Measurements from ENCODE around the gene GLRX3.

Gene GLRX3

DNA sequence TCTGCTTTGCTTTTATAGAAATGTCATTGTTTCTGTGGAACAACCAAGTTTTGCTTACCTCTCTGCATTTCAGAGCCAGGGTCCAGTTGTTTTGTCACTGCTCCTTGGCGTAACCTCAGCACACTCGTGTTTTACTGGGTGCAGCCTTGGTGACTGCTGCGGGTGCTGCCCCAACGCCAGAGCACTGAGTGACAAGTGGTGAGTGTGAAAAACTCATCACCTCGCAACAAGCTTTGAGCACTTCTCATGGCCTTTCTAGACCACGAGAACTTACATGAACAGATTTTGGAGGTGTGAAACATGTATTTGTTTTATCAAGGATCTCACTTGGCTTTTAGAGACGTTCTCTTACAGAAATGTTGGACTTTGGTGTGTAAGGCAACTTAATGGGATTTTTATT lies 31.0 kb downstream of the GLRX3 start:
- Mint-ChIP-seq H3K4me1 (peaks cover 52% of the 10 kb centered on the region), H3K27me3 (no peaks in the 10 kb centered on the region), H3K4me3 (no peak overlapping the region), H3K27ac (no peak overlapping the region), H3K36me3 (peaks cover 17% of the 10 kb centered on the region), H3K9me3 (no peaks in the 10 kb centered on the region)

DNA sequence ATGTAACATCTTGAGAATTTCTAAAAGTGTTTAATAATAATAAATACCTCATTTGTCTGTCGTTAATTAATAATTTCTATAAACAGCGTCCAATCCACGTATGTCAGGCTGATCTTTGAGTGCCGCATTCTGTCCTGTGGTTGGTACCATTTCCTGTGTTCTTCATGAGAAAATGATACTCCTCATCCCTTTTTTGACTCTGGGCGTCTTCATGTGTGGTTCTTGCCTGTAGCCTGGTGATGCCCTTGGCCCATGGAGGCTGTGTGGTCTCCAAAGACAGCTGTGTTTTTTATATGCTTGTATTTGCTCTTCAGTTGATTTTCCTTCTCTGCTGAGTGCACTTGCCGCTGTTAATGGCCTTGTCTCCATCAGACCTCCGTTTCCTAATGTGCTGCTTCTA lies 31.5 kb downstream of the GLRX3 start:
- Mint-ChIP-seq H3K4me1 (peaks cover 52% of the 10 kb centered on the region), H3K27me3 (no peaks in the 10 kb centered on the region), H3K4me3 (no peak overlapping the region), H3K36me3 (peaks cover 16% of the 10 kb centered on the region), H3K9me3 (no peaks in the 10 kb centered on the region), H3K27ac (no peak overlapping the region)

DNA sequence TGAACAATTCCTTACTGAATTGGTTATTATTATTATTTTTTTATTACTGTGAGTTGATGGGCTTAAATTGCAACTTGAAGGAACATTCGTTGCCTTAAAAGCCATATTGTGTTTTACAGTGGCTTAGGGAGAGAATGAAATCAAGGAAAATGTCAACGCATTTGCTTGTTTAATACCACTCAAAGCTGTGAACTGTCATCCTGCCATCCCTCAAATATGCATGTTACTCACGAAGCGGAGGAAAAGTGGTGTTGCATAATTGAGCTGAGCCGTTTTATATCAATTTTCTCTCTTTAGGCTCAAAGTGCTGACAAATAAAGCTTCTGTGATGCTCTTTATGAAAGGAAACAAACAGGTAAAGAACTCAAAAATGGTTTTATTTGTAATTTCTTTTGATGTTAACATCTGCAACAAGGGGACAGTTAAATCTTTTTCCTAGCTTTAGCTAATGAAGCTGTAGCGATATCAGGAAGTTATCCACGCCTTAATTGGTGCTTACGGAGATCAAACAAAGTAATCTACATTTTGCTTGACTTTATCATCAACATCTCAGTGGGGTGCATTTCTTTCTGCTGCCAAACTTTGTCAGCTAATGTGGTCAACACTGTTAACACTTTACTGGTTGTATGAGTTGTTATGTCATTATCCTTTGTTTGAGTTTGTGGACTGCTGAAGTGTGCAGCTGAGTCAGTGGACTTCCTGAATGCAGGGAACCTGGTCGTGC lies 33.1 kb downstream of the GLRX3 start:
- Mint-ChIP-seq H3K4me3 (no peak overlapping the region), H3K4me1 (peaks cover 66% of the 10 kb centered on the region), H3K9me3 (no peaks in the 10 kb centered on the region), H3K27me3 (no peaks in the 10 kb centered on the region), H3K27ac (no peak overlapping the region), H3K36me3 (peaks cover 18% of the 10 kb centered on the region)

DNA sequence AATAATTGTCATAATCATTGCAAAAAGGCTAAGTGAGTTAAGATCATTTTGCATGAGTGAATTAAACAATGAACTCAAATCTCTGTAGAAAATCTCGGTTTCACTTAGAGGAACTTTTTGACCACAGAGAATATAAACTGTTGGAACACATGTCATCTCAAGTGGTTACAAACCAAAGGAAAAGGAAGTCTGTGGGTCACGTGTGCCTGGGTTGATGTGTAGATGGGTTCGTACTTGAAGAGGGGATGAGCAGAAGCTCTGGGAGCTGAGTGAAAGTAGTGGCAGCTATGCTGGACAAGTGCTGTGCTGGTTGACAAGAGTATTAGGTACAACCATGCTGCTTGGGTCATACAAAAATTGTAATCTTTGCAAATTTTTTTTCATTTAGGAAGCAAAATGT lies 35.0 kb downstream of the GLRX3 start:
- Mint-ChIP-seq H3K36me3 (peaks cover 18% of the 10 kb centered on the region), H3K4me1 (peaks cover 79% of the 10 kb centered on the region), H3K4me3 (peak overlapping the region; percentile 6), H3K9me3 (no peaks in the 10 kb centered on the region), H3K27me3 (no peaks in the 10 kb centered on the region), H3K27ac (peak overlapping the region; percentile 69)

DNA sequence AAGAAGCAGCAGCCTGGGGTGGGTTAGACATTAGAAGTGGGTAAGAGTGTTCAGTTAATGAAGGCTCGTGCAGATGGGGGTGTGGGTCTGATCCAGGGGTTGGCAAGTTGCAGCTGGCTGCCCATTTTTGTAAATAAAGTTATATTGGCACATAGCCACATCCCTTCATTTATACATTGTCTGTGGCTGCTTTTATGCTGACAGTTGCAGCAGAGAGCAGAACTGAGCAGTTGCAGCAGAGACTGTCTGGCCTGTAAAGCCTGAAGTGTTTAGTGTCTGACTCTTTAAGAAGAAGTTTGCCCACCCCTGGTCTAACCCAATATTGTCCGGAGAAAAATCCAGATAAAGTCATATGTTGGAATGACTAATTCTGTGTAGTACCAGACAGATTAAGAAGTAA lies 38.1 kb downstream of the GLRX3 start:
- no peaks in the 10 kb centered on the region for H3K9me3 Mint-ChIP-seq
- H3K36me3 Mint-ChIP-seq: peaks cover 18% of the 10 kb centered on the region
- no peak overlapping the region for H3K4me3 Mint-ChIP-seq
- H3K27ac Mint-ChIP-seq: no peak overlapping the region
- no peaks in the 10 kb centered on the region for H3K27me3 Mint-ChIP-seq
- peaks cover 56% of the 10 kb centered on the region for H3K4me1 Mint-ChIP-seq

DNA sequence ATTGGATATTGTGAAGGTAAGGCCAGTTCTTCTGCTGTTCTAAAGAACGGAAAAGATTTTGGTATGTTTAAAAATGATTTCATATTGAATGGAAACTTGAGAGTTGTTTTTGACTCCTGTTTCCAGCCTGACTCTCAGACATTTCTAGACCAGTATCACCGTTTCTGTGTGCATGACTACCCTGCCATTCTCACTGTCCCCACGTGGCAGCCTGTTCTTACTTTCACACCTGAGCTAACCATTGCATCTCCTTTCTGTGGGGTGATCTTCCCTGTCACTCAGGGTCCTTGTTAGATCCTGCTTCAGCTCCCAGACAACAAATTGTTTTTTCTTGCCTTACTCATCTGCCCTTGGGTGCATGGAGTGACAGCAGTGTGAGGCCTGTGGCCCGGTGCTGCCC lies 38.9 kb downstream of the GLRX3 start:
- Mint-ChIP-seq H3K36me3 (peaks cover 16% of the 10 kb centered on the region), H3K4me3 (no peak overlapping the region), H3K9me3 (no peaks in the 10 kb centered on the region), H3K27ac (no peak overlapping the region), H3K27me3 (no peaks in the 10 kb centered on the region), H3K4me1 (peaks cover 53% of the 10 kb centered on the region)

DNA sequence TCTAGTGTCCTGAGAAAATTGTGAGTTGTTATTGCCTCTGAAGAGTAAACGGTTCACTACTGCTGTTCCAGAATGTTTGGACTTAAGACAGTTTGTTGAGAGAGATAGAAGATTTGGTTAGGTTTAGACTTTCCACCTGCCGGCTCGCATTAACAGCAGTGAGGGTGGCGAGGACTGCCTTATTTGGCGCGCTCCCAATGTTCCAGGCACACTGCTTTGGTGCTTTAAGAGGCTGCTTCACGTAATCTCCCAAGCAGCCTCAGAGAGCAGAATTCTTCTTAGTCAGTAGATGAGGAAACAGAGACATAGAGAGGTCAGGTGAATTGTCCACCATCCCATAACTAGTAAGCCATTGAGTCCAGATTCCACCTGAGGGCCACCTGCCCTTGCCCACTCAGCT lies 41.1 kb downstream of the GLRX3 start:
- Mint-ChIP-seq H3K27ac (no peak overlapping the region), H3K36me3 (peaks cover 13% of the 10 kb centered on the region), H3K9me3 (no peaks in the 10 kb centered on the region), H3K4me1 (peaks cover 32% of the 10 kb centered on the region), H3K4me3 (no peak overlapping the region), H3K27me3 (no peaks in the 10 kb centered on the region)

DNA sequence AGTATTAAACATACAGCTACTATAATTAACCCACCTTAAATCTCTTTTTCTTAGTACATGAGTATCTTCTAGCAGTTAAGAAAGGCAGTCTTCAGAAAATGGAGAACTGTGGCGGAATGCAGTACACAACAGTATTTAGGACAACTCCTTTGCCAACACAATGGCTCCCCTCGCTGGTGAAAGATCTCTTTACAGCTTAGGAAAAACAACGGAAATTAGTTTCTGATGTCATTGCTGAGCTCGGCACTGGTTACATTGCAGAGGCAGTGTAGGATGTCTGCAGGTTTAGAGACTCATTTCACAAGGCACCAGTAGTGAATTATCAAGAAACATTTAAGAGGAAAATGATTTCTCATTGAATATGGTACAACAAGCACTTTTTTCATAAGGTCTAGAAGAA lies 43.4 kb downstream of the GLRX3 start:
- peaks cover 11% of the 10 kb centered on the region for H3K36me3 Mint-ChIP-seq

DNA sequence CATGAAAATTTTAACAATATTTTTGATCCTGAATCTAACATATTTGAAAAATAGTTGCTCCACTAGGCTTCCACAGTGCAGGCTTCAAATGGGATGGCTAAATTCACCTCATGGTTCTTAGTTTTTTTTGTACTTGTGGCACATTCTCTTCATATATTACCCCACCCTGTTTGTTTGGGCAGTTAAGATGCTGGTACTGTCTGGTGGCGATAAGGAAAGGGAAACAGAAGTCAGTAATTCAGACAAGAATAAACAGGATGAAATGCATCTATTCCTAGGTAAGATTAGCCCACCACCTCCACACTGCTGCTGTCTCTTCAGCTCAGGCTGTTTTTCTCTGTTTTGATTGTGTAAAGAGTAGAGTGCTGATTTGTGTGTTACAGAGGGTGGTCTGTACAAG lies 44.2 kb downstream of the GLRX3 start:
- H3K4me3 Mint-ChIP-seq: no peak overlapping the region
- H3K27me3 Mint-ChIP-seq: no peaks in the 10 kb centered on the region
- no peak overlapping the region for H3K27ac Mint-ChIP-seq
- no peaks in the 10 kb centered on the region for H3K9me3 Mint-ChIP-seq
- H3K36me3 Mint-ChIP-seq: peaks cover 16% of the 10 kb centered on the region
- H3K4me1 Mint-ChIP-seq: peaks cover 7% of the 10 kb centered on the region

More for the DNA sequence above, 43.4 kb downstream of the GLRX3 start:
- Mint-ChIP-seq H3K27ac (peak overlapping the region; percentile 51), H3K4me3 (no peak overlapping the region), H3K27me3 (no peaks in the 10 kb centered on the region), H3K9me3 (no peaks in the 10 kb centered on the region), H3K4me1 (peaks cover 14% of the 10 kb centered on the region)

DNA sequence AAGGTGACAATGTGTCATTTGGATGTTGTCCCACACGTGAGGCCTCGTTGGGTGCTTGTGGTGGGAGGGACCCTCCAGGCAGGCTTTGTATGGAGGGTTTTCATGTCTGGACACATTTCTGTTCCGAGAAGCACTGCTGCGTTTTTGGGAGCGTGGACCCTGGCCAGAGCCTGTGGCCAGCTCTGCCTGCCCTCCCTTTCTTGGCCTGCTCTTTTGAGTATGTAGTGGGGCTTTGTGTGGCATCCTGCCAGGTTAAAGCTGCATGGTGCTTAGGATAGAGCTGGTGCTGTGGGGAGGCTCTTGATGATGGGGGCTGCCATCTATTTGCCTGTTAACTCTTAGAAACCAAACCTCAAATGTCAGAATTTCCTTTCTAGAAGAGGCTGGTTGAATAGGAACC lies 45.7 kb downstream of the GLRX3 start:
- H3K4me1 Mint-ChIP-seq: peaks cover 4% of the 10 kb centered on the region
- H3K36me3 Mint-ChIP-seq: peaks cover 19% of the 10 kb centered on the region
- H3K27ac Mint-ChIP-seq: no peak overlapping the region
- H3K4me3 Mint-ChIP-seq: no peak overlapping the region
- no peaks in the 10 kb centered on the region for H3K9me3 Mint-ChIP-seq
- no peaks in the 10 kb centered on the region for H3K27me3 Mint-ChIP-seq

DNA sequence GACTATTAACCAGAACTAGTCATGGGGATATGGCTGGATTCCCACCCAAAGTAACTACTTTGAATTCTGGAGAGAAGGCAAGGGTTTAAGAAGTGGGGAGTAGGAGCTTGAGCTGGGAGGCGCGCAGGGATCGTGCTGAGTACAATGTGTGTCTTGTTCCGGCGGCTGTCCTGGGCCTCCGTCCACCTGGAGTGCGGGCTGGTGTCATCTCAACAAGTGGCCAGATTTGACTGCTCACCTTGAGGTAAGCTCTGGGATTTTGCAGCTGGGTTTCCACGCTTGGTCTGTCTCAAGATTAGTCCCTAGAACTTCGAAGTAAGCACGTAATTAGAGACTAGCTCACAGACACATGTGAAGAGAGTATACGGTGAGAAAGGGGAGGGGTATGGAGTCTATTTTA lies 49.4 kb downstream of the GLRX3 start:
- Mint-ChIP-seq H3K27me3 (no peaks in the 10 kb centered on the region), H3K4me1 (no peaks in the 10 kb centered on the region), H3K4me3 (no peak overlapping the region), H3K9me3 (no peaks in the 10 kb centered on the region), H3K36me3 (peaks cover 9% of the 10 kb centered on the region), H3K27ac (no peak overlapping the region)

DNA sequence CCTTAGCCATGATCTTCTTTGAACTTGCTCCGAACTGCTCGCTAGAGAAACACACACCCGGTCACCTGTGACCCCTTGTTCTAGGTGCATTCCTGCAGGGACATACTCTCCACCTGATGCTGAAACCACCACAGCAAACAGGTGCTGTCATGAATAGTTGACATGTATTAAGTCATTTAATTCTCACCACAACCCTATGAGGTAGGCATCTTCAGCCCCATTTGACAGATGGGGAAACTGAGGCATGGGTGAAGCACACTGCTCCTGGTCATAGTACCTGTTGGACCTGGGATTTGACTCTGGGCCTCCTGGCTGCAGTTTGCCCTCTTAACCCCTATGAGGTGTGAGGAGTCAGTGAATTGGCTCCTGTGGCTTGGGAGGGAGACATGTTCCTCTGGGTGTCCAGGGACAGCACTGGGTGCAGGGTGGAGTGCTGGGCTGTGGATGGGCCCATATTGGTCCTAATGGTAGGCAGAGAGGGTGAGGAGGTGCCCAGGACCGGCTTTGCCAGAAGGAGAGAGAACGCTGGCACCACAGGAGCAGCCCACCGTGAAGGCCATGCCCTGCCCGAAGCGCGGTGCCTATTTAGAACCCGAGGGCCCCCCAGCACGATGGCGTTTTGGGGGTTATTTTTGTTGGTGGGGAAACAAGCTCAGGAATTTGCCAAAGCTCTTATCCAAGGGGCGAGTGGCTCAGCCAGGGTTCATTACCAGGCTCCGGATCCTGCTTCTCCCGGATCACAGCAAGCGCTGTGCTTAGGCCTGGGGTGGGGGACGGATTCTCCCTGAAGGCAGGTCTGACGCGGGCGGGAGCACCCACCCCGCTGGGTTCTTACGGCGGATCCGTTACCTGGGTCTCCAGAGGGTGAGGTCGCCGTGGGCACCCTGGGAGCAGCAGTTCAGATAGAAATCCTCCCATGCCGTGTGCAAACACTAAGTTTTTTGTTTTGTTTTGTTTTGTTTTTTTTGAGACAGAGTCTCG lies 52.3 kb downstream of the GLRX3 start:
- H3K9me3 Mint-ChIP-seq: no peaks in the 10 kb centered on the region
- H3K4me3 Mint-ChIP-seq: no peak overlapping the region
- peak overlapping the region; percentile 59 for H3K27ac Mint-ChIP-seq
- peaks cover 9% of the 10 kb centered on the region for H3K36me3 Mint-ChIP-seq
- H3K4me1 Mint-ChIP-seq: peaks cover 6% of the 10 kb centered on the region
- H3K27me3 Mint-ChIP-seq: no peaks in the 10 kb centered on the region

DNA sequence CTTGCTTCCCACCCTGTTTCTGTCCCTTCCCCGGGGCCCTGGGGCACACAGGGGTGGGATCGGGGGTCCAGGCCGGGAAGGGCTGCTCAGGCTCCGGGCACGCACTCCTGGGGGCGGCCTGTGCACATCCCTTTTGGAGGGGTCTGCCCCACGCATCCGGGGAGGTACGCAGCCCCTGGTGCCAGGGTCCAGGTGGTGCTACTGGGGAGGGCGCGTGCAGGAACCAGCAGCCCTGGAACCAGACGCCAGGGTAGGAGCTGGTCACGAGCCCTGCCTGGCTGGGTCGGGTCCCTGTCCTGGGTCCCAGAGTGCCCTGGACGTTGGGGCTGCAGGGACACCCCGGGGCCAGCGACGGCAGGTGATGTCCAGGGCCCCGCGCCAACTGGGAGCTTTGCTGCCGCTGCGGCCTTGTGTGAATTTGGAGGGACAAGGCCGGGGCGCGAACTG lies 53.4 kb downstream of the GLRX3 start:
- H3K36me3 Mint-ChIP-seq: peaks cover 8% of the 10 kb centered on the region
- no peak overlapping the region for H3K4me3 Mint-ChIP-seq
- no peak overlapping the region for H3K27ac Mint-ChIP-seq
- H3K4me1 Mint-ChIP-seq: peaks cover 6% of the 10 kb centered on the region
- H3K9me3 Mint-ChIP-seq: no peaks in the 10 kb centered on the region
- H3K27me3 Mint-ChIP-seq: no peaks in the 10 kb centered on the region

DNA sequence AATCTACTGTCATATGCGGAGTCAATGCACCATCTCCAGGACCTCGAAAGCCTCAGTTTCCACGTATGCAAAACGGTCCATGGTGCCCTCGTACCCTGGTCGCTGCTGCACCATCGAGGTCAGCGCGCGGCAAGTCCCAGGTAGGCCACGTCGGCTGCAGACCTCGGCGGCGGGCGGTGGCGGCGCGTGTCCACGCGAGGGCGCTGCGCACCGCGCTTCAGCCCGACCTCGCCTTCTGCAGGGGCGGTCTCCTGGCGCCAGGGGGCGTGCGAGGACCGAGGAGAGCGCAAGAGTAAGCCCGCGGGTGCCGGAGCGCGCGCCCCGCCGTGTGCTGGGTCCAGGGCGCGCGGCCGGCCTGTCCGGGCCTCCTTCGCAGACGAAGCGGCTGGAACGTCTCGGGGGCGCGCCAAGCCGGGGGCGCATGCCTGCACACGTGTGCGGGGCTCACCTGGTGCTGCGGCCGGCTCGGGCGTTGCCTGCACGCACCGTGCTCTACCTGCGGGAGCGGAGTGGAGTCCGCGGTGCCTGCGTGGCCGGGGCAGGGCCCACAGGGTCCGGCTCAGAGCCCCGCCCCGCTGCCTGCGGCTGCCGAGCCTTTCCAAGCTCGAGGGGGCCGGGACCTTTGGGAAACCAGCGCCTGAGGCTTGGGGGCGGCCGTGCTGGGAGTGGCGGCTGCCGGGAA lies 54.0 kb downstream of the GLRX3 start:
- no peak overlapping the region for H3K27ac Mint-ChIP-seq
- peaks cover 6% of the 10 kb centered on the region for H3K4me1 Mint-ChIP-seq
- H3K4me3 Mint-ChIP-seq: no peak overlapping the region
- no peaks in the 10 kb centered on the region for H3K27me3 Mint-ChIP-seq
- peaks cover 4% of the 10 kb centered on the region for H3K36me3 Mint-ChIP-seq
- no peaks in the 10 kb centered on the region for H3K9me3 Mint-ChIP-seq

DNA sequence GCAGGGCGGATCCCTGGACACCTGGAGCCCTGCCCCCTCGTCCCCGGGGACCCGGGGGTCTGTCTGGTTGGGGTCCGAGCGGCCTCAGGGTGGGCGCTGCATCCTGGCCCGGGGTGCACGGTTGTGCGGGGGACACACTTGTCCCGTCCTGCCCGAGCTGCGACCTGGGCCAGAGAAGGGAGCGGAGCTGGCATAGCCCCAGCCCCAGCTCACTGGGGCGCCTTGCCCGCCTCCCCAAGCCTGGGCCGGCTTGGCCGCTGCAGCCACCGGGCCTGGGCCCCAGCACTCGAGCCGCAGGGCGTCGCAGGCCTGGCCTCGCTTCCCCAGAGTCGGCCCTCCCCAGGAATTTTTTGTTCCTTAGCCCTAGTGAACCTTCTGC lies 54.5 kb downstream of the GLRX3 start:
- peak overlapping the region; percentile 58 for H3K4me3 Mint-ChIP-seq
- no peaks in the 10 kb centered on the region for H3K9me3 Mint-ChIP-seq
- H3K36me3 Mint-ChIP-seq: peaks cover 2% of the 10 kb centered on the region
- peaks cover 6% of the 10 kb centered on the region for H3K4me1 Mint-ChIP-seq
- no peak overlapping the region for H3K27ac Mint-ChIP-seq
- no peaks in the 10 kb centered on the region for H3K27me3 Mint-ChIP-seq

DNA sequence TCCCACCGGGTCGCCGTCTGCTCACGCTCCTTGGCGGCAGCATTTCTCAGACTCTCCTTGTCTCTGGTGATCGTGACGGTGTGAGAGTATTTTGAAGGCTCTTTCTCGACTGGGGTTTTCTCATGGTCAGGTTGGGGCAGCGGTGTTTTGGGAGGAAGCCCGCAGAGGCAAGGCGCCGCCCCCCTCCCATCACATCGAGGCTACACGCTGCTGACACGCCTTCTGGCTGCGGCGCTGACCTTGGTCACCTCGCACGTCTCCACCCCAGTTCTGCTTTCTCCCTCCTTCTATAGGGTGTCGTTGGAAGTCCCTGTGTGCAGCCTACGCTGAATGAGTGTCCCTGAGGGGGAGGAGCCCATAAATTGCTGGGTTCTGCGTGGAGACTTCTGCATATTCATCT lies 55.2 kb downstream of the GLRX3 start:
- no peaks in the 10 kb centered on the region for H3K27me3 Mint-ChIP-seq
- H3K4me3 Mint-ChIP-seq: peak overlapping the region; percentile 58
- peaks cover 6% of the 10 kb centered on the region for H3K4me1 Mint-ChIP-seq
- no peaks in the 10 kb centered on the region for H3K9me3 Mint-ChIP-seq
- no peak overlapping the region for H3K27ac Mint-ChIP-seq
- H3K36me3 Mint-ChIP-seq: peaks cover 3% of the 10 kb centered on the region

Data from activated naive CD4-positive, alpha-beta T cell treated with anti-CD3 and anti-CD28 coated beads, Interleukin-2, amount 50 U/mL, for 24 hours (primary cell).